Stimulated activated naive B cell treated with anti-CD40 and anti-IgM and Interleukin-4, amounts not matched to agents 10 μg/mL and 1 μg/mL and 100 μg/mL, for 72 hours (primary cell): ENCODE measurements around the gene C14orf180.
"Not testable (repeated sequence)": the region's sequence is repeated elsewhere in the genome, so short reads cannot be mapped to it uniquely, and the experiment has no call there.

ENCODE experiments used
- ATAC-seq, 2 donors: fragments of 150-1000 bp; cut with Tn5 transposase; replicated peaks; 2 replicates each; pipeline ENCODE4 v1.10.0; 2021; ENCODE audit warnings: moderate library complexity in 1 of 2
- DNase-seq: peaks from one replicate; pipeline ENCODE4 v3.0.0; 2021
- H3K27ac Mint-ChIP-seq: one replicate; pipeline ENCODE4 v1.8.0; 2022; ENCODE audit warnings: mild to moderate bottlenecking, mixed read lengths
- H3K27me3 Mint-ChIP-seq, 2 donors: one replicate each; pipeline ENCODE4 v1.8.0; 2022; ENCODE audit warnings: mixed read lengths in 2 of 2
- H3K36me3 Mint-ChIP-seq, 2 donors: one replicate each; pipeline ENCODE4 v1.8.0; 2022; ENCODE audit warnings: mixed read lengths in 2 of 2, mild to moderate bottlenecking in 1 of 2
- H3K4me1 Mint-ChIP-seq, 2 donors: one replicate each; pipeline ENCODE4 v1.8.0; 2022; ENCODE audit warnings: mixed read lengths in 2 of 2, mild to moderate bottlenecking in 1 of 2
- H3K4me3 Mint-ChIP-seq, 2 donors: one replicate each; pipeline ENCODE4 v1.8.0; 2022; ENCODE audit warnings: mild to moderate bottlenecking in 2 of 2, mixed read lengths in 2 of 2, moderate library complexity in 1 of 2
- H3K9me3 Mint-ChIP-seq, 2 donors: one replicate each; pipeline ENCODE4 v1.8.0; 2022; ENCODE audit warnings: mixed read lengths in 2 of 2, mild to moderate bottlenecking in 1 of 2

Gene C14orf180

GRCh38 chr14:104576232-104576969 lies 3.2 kb upstream of the C14orf180 start:
- no peak overlapping the region for H3K27ac Mint-ChIP-seq
- H3K36me3 Mint-ChIP-seq: no peaks in the 10 kb centered on the region
- H3K27me3 Mint-ChIP-seq: peaks cover 8 to 39% of the 10 kb centered on the region in 2 donors
- DNase-seq: no peak
- ATAC-seq: no peak
- H3K9me3 Mint-ChIP-seq: no peaks in the 10 kb centered on the region
- no peaks in the 10 kb centered on the region for H3K4me1 Mint-ChIP-seq
- no peak overlapping the region for H3K4me3 Mint-ChIP-seq

- Mint-ChIP-seq H3K36me3 (no peaks in the 10 kb centered on the region), H3K27me3 (peaks cover 10 to 44% of the 10 kb centered on the region in 2 donors), H3K27ac (no peak overlapping the region), H3K9me3 (no peaks in the 10 kb centered on the region), H3K4me1 (no peaks in the 10 kb centered on the region), H3K4me3 (no peak overlapping the region)
- ATAC-seq: no peak
- DNase-seq: no peak
Observed at GRCh38 chr14:104576970-104577332, 2.6 kb upstream of the C14orf180 start.

GRCh38 chr14:104577426-104577825 lies 2.1 kb upstream of the C14orf180 start:
- no peak for ATAC-seq
- Mint-ChIP-seq H3K9me3 (no peaks in the 10 kb centered on the region), H3K27me3 (peaks cover 10 to 43% of the 10 kb centered on the region in 2 donors), H3K36me3 (no peaks in the 10 kb centered on the region), H3K27ac (no peak overlapping the region), H3K4me3 (no peak overlapping the region), H3K4me1 (no peaks in the 10 kb centered on the region)
- no peak for DNase-seq

GRCh38 chr14:104577847-104578301 lies 1.7 kb upstream of the C14orf180 start:
- no peak for ATAC-seq
- no peak overlapping the region for H3K4me3 Mint-ChIP-seq
- DNase-seq: no peak
- H3K4me1 Mint-ChIP-seq: no peaks in the 10 kb centered on the region
- no peaks in the 10 kb centered on the region for H3K9me3 Mint-ChIP-seq
- H3K27ac Mint-ChIP-seq: no peak overlapping the region
- H3K27me3 Mint-ChIP-seq: peaks cover 10 to 39% of the 10 kb centered on the region in 2 donors
- H3K36me3 Mint-ChIP-seq: no peaks in the 10 kb centered on the region

GRCh38 chr14:104578321-104578720 lies 1.2 kb upstream of the C14orf180 start:
- Mint-ChIP-seq H3K4me1 (no peaks in the 10 kb centered on the region), H3K27ac (no peak overlapping the region), H3K4me3 (no peak overlapping the region), H3K36me3 (no peaks in the 10 kb centered on the region), H3K9me3 (no peaks in the 10 kb centered on the region), H3K27me3 (peaks cover 10 to 40% of the 10 kb centered on the region in 2 donors)
- DNase-seq (no peak), ATAC-seq (no peak)

GRCh38 chr14:104579939-104580338 lies 375 bp downstream of the C14orf180 start:
- not testable (repeated sequence) for ATAC-seq

GRCh38 chr14:104580961-104581360 lies 1.4 kb downstream of the C14orf180 start:
- ATAC-seq (no peak), DNase-seq (no peak)
- Mint-ChIP-seq H3K36me3 (no peaks in the 10 kb centered on the region), H3K4me3 (no peak overlapping the region), H3K4me1 (no peaks in the 10 kb centered on the region), H3K9me3 (no peaks in the 10 kb centered on the region), H3K27ac (no peak overlapping the region), H3K27me3 (peaks cover 15 to 52% of the 10 kb centered on the region in 2 donors)

More at GRCh38 chr14:104579939-104580338, 375 bp downstream of the C14orf180 start:
- H3K4me1 Mint-ChIP-seq, H3K27ac Mint-ChIP-seq, DNase-seq, H3K36me3 Mint-ChIP-seq, H3K4me3 Mint-ChIP-seq, H3K9me3 Mint-ChIP-seq: not testable (repeated sequence)
- peaks cover 15 to 47% of the 10 kb centered on the region in 2 donors for H3K27me3 Mint-ChIP-seq

- no peak overlapping the region for H3K4me3 Mint-ChIP-seq
- DNase-seq (no peak), ATAC-seq (no peak)
- no peaks in the 10 kb centered on the region for H3K4me1 Mint-ChIP-seq
- H3K9me3 Mint-ChIP-seq: no peaks in the 10 kb centered on the region
- H3K36me3 Mint-ChIP-seq: no peaks in the 10 kb centered on the region
- H3K27me3 Mint-ChIP-seq: peaks cover 9 to 51% of the 10 kb centered on the region in 2 donors
- H3K27ac Mint-ChIP-seq: no peak overlapping the region
Observed at GRCh38 chr14:104581521-104581920, 2.0 kb downstream of the C14orf180 start.

GRCh38 chr14:104582005-104582404 lies 2.4 kb downstream of the C14orf180 start:
- no peak overlapping the region for H3K27ac Mint-ChIP-seq
- peaks cover 9 to 55% of the 10 kb centered on the region in 2 donors for H3K27me3 Mint-ChIP-seq
- H3K36me3 Mint-ChIP-seq: no peaks in the 10 kb centered on the region
- H3K4me3 Mint-ChIP-seq: no peak overlapping the region
- H3K4me1 Mint-ChIP-seq: no peaks in the 10 kb centered on the region
- no peaks in the 10 kb centered on the region for H3K9me3 Mint-ChIP-seq
- no peak for ATAC-seq
- no peak for DNase-seq

GRCh38 chr14:104582662-104583061 lies 3.1 kb downstream of the C14orf180 start:
- H3K27me3 Mint-ChIP-seq: peaks cover 9 to 49% of the 10 kb centered on the region in 2 donors
- no peaks in the 10 kb centered on the region for H3K9me3 Mint-ChIP-seq
- H3K27ac Mint-ChIP-seq: no peak overlapping the region
- H3K4me1 Mint-ChIP-seq: no peaks in the 10 kb centered on the region
- H3K36me3 Mint-ChIP-seq: no peaks in the 10 kb centered on the region
- H3K4me3 Mint-ChIP-seq: no peak overlapping the region
- DNase-seq (no peak), ATAC-seq (no peak)

- Mint-ChIP-seq H3K9me3 (no peaks in the 10 kb centered on the region), H3K27me3 (peaks cover 9 to 39% of the 10 kb centered on the region in 2 donors), H3K36me3 (no peaks in the 10 kb centered on the region), H3K27ac (no peak overlapping the region), H3K4me1 (no peaks in the 10 kb centered on the region), H3K4me3 (no peak overlapping the region)
- DNase-seq: no peak
- no peak for ATAC-seq
Observed at GRCh38 chr14:104583424-104584306, 4.1 kb downstream of the C14orf180 start.

- H3K27ac Mint-ChIP-seq: no peak overlapping the region
- ATAC-seq: no peak
- no peaks in the 10 kb centered on the region for H3K36me3 Mint-ChIP-seq
- peaks cover 9 to 31% of the 10 kb centered on the region in 2 donors for H3K27me3 Mint-ChIP-seq
- H3K4me1 Mint-ChIP-seq: no peaks in the 10 kb centered on the region
- H3K4me3 Mint-ChIP-seq: no peak overlapping the region
- no peaks in the 10 kb centered on the region for H3K9me3 Mint-ChIP-seq
- no peak for DNase-seq
Observed at GRCh38 chr14:104584557-104584956, 5.0 kb downstream of the C14orf180 start.

- no peaks in the 10 kb centered on the region for H3K36me3 Mint-ChIP-seq
Observed at GRCh38 chr14:104585966-104586697, 6.6 kb downstream of the C14orf180 start.

More at GRCh38 chr14:104585966-104586697, 6.6 kb downstream of the C14orf180 start:
- H3K27me3 Mint-ChIP-seq: peaks cover 9 to 36% of the 10 kb centered on the region in 2 donors
- ATAC-seq (no peak), DNase-seq (no peak)
- H3K4me1 Mint-ChIP-seq: no peaks in the 10 kb centered on the region
- H3K27ac Mint-ChIP-seq: no peak overlapping the region
- H3K9me3 Mint-ChIP-seq: no peaks in the 10 kb centered on the region
- H3K4me3 Mint-ChIP-seq: no peak overlapping the region
